GM12878 (cell line): ENCODE measurements around the gene CD2BP2. TPM values are rescaled to one million over a fixed set of nuclear protein-coding genes. Genes with fewer than 3 reads are reported as not detected.

Experiments
- ATAC-seq: fragments of 200-7000 bp; cut with Tn5 transposase; 3 replicates; pipeline ENCODE4 v1.9.1; 2020; ENCODE audit warnings: mild to moderate bottlenecking, moderate library complexity
- BruUV-seq: library from RNA; stranded (reverse); fragments of 400-500 nt; replicated peaks from 2 replicates; lab custom pipeline; 2021; lab: Mats Ljungman, UMichigan
- CTCF ChIA-PET: fragments of 300-600 bp; sonication (Branson Sonifier 250); formaldehyde crosslinking; extraction: SDS; loops from one replicate; lab custom pipeline; 2021; ENCODE audit warnings: inconsistent platforms; lab: Yijun Ruan, JAX
- POLR2A ChIA-PET: fragments of 350-600 bp; formaldehyde crosslinking; extraction: SDS; loops from one replicate; lab custom pipeline; 2021; ENCODE audit warnings: inconsistent platforms; lab: Charles Lee
- RAD21 ChIA-PET: fragments of 300-600 bp; sonication (Branson Sonifier 250); formaldehyde crosslinking; loops from one replicate; lab custom pipeline; 2023; ENCODE audit warnings: antibody characterized with exemption; ENCODE audit not compliant: unreplicated experiment; lab: Charles Lee
- SMC1A ChIA-PET: fragments of 300-600 bp; sonication (Branson Sonifier 250); formaldehyde crosslinking; loops from one replicate; lab custom pipeline; 2023; ENCODE audit not compliant: unreplicated experiment, uncharacterized antibody; lab: Charles Lee
- DNase-seq: peaks from one replicate; pipeline ENCODE4 v3.0.0-alpha.2; 2011; ENCODE audit warnings: low read depth, low spot score
- FAIRE-seq: peaks from 3 replicates; lab custom pipeline; 2011; peaks lifted over from hg19 to GRCh38; lab: Jason Lieb, UNC
- H2AFZ ChIP-seq: 2 replicates; pipeline ENCODE4 v1.6.0; 2011; ENCODE audit warnings: low read depth, low read length, control low read depth; ENCODE audit not compliant: control insufficient read depth
- H3K27ac ChIP-seq: 2 replicates; pipeline ENCODE4 v1.5.1; 2011; ENCODE audit warnings: control low read depth; ENCODE audit not compliant: control insufficient read depth, insufficient read depth
- H3K27me3 ChIP-seq, 2 experiments: replicated peaks in 1 of 2; 2 replicates each; pipeline versions ENCODE4 v1.6.0 to v1.6.1; 2011; ENCODE audit warnings: low read length in 1 of 2; ENCODE audit not compliant: control insufficient read depth in 2 of 2, insufficient read depth in 2 of 2
- H3K36me3 ChIP-seq, 2 experiments: 2 replicates each; pipeline ENCODE4 v1.5.1; 2011; ENCODE audit warnings: low read length in 1 of 2; ENCODE audit not compliant: control insufficient read depth in 2 of 2, insufficient read depth in 2 of 2
- H3K4me1 ChIP-seq: 2 replicates; pipeline ENCODE4 v1.6.1; 2011; ENCODE audit warnings: mild to moderate bottlenecking, low read length, moderate library complexity, mixed read lengths; ENCODE audit not compliant: control insufficient read depth, insufficient read depth
- H3K4me2 ChIP-seq: 2 replicates; pipeline ENCODE4 v1.6.0; 2011; ENCODE audit warnings: control low read depth; ENCODE audit not compliant: control insufficient read depth, insufficient read depth
- H3K4me3 ChIP-seq: fragments of 200-600 bp; sonication (generic); 2 replicates; pipeline ENCODE4 v1.5.1; 2016
- H3K79me2 ChIP-seq: 2 replicates; pipeline ENCODE4 v1.6.0; 2011; ENCODE audit warnings: low read length; ENCODE audit not compliant: control insufficient read depth, insufficient read depth
- H3K9ac ChIP-seq: 2 replicates; pipeline ENCODE4 v1.8.0; 2011; ENCODE audit warnings: low read length, control low read depth, mixed read lengths; ENCODE audit not compliant: control insufficient read depth, insufficient read depth
- H3K9me3 ChIP-seq: replicated peaks from 3 replicates; pipeline ENCODE4 v1.5.1; 2011; ENCODE audit warnings: mild to moderate bottlenecking, low read length; ENCODE audit not compliant: control insufficient read depth, insufficient read depth
- H4K20me1 ChIP-seq: 2 replicates; pipeline ENCODE4 v1.6.0; 2011; ENCODE audit not compliant: control insufficient read depth, insufficient read depth
- BACH1 ChIP-seq: fragments of 450-650 bp; IDR thresholded peaks from 2 replicates; pipeline ENCODE4 v1.6.1; 2017; ENCODE audit warnings: mild to moderate bottlenecking, borderline replicate concordance
- BCL11A ChIP-seq: IDR thresholded peaks from 2 replicates; pipeline ENCODE4 v1.6.1; 2011; ENCODE audit warnings: low read depth, low read length
- BRCA1 ChIP-seq: IDR thresholded peaks from 2 replicates; pipeline ENCODE4 v1.6.1; 2011; ENCODE audit warnings: low read depth, low read length, improper control_type of control experiment
- E4F1 ChIP-seq: fragments of 450-650 bp; IDR thresholded peaks from 2 replicates; pipeline ENCODE4 v1.6.1; 2018; ENCODE audit warnings: borderline replicate concordance, mild to moderate bottlenecking; ENCODE audit not compliant: partially characterized antibody
- HDGF ChIP-seq: fragments of 450-650 bp; IDR thresholded peaks from 2 replicates; pipeline ENCODE4 v1.6.1; 2016; ENCODE audit warnings: antibody characterized with exemption
- IRF5 ChIP-seq: fragments of 450-650 bp; IDR thresholded peaks from 2 replicates; pipeline ENCODE4 v1.6.1; 2017; ENCODE audit warnings: borderline replicate concordance
- KAT2A ChIP-seq: conservative IDR thresholded peaks from 2 replicates; pipeline ENCODE4 v1.6.1; 2011; ENCODE audit warnings: low read depth, low read length; ENCODE audit not compliant: control insufficient read depth
- MTA2 ChIP-seq: fragments of 450-650 bp; IDR thresholded peaks from 2 replicates; pipeline ENCODE4 v1.6.1; 2016; ENCODE audit warnings: low read depth, mild to moderate bottlenecking, moderate library complexity
- MYB ChIP-seq: fragments of 150-350 bp; IDR thresholded peaks from 2 replicates; pipeline ENCODE4 v1.6.1; 2014; ENCODE audit warnings: mild to moderate bottlenecking, low read depth, low read length, borderline replicate concordance
- PBX3 ChIP-seq: IDR thresholded peaks from 2 replicates; pipeline ENCODE4 v1.6.1; 2011; ENCODE audit warnings: mild to moderate bottlenecking, low read depth, low read length, moderate library complexity; ENCODE audit not compliant: insufficient replicate concordance
- POU2F2 ChIP-seq: IDR thresholded peaks from 3 replicates; pipeline ENCODE4 v1.6.1; 2011; ENCODE audit warnings: low read depth, mild to moderate bottlenecking, low read length, borderline replicate concordance
- RELB ChIP-seq: fragments of 450-650 bp; IDR thresholded peaks from 2 replicates; pipeline ENCODE4 v1.6.1; 2017; ENCODE audit warnings: low read depth, mild to moderate bottlenecking, moderate library complexity
- SMAD1 ChIP-seq: fragments of 450-650 bp; IDR thresholded peaks from 2 replicates; pipeline ENCODE4 v1.6.1; 2018; ENCODE audit warnings: mild to moderate bottlenecking, low read depth; ENCODE audit not compliant: partially characterized antibody
- SP1 ChIP-seq: IDR thresholded peaks from one replicate; pipeline ENCODE4 v1.6.1; 2011; ENCODE audit warnings: low read depth, low read length
- SRF ChIP-seq, 2 experiments: IDR thresholded peaks; 2 replicates each; pipeline ENCODE4 v1.6.1; 2011; ENCODE audit warnings: low read depth in 2 of 2, low read length in 2 of 2, mild to moderate bottlenecking in 1 of 2, moderate library complexity in 1 of 2
- STAT3 ChIP-seq: IDR thresholded peaks from 2 replicates; pipeline ENCODE4 v1.6.1; 2011; ENCODE audit warnings: low read depth, low read length, improper control_type of control experiment
- WRNIP1 ChIP-seq: IDR thresholded peaks from 2 replicates; pipeline ENCODE4 v1.6.1; 2011; ENCODE audit warnings: low read depth, low read length, improper control_type of control experiment, borderline replicate concordance
- WGBS: methylation state at CpG from one replicate; pipeline ENCODE4 v1.1.6; 2016; ENCODE audit warnings: low lambda C conversion rate; ENCODE audit not compliant: insufficient replicate concordance, insufficient coverage; ENCODE audit errors: missing lambda C conversion rate; 5-methylcytosine and 5-hydroxymethylcytosine counted together
- in situ Hi-C: fragments of 300-500 bp; cut with MboI; formaldehyde crosslinking; loops from 9 replicates; pipeline ENCODE4 v1.14.3; 2018; ENCODE audit warnings: mixed read lengths
- intact Hi-C: fragments of 100-400 bp; cut with micrococcal nuclease; formaldehyde crosslinking; loops from one replicate; pipeline ENCODE4 v1.14.2; 2022; ENCODE audit not compliant: unreplicated experiment
- polyA plus RNA-seq, 11 experiments: library from polyadenylated mRNA; depleted of rRNA in 4 of 11; unstranded in 6 of 11; stranded (reverse) in 5 of 11; fragments of >200 nt; fragmentation: Nextera tagmentation in 4 of 11; fragmentation: Illumina TruSeq in 1 of 11; extraction: Ambion mirVana in 4 of 11; extraction: Trizol in 1 of 11; gene quantifications; 1 replicate in 1 of 11; 2 replicates in 10 of 11; pipeline versions ENCODE4 v1.2.1 to v1.2.3, GENCODE V29; 2011 to 2016; ENCODE audit warnings: inconsistent platforms in 2 of 11, missing spikeins in 2 of 11, low read depth in 1 of 11
- total RNA-seq, 4 experiments: library from RNA; depleted of rRNA in 3 of 4; stranded (reverse); fragments of >200 nt in 3 of 4; fragmentation: Illumina TruSeq in 1 of 4; extraction: Trizol in 1 of 4; gene quantifications; 2 replicates each; pipeline versions ENCODE4 v1.2.1 to v1.2.3, GENCODE V29; 2013 to 2021

CD2BP2 gene
- total and polyA plus RNA-seq, 10 of the 15 experiments (the other 5 are each of a cell fraction or from before 2014, with no cell fraction given): 3.3 to 47.9 (median 31.8) TPM

- TF ChIP-seq SMAD1: no peak
- TF ChIP-seq KAT2A: no peak
- TF ChIP-seq BCL11A: no peak
- TF ChIP-seq MYB: no peak
- no peak for TF ChIP-seq POU2F2
- no peak for TF ChIP-seq SRF (IDR thresholded peaks at IDR 0.05; ENCODE audit: low read depth in 2 of 2, low read length in 2 of 2)
- TF ChIP-seq MTA2: no peak
- TF ChIP-seq WRNIP1: no peak
- TF ChIP-seq RELB: no peak
- TF ChIP-seq BRCA1: no peak
- no peak for TF ChIP-seq IRF5
- no peak for TF ChIP-seq SP1
- TF ChIP-seq STAT3: no peak
- no peak for TF ChIP-seq PBX3
- no peak for TF ChIP-seq E4F1
- TF ChIP-seq BACH1: no peak
- no peak for TF ChIP-seq HDGF
- ChIA-PET RAD21 (interaction anchor here (1.0 to 3.2 kb wide), 7 partner anchors 9 to 46 kb away, joined by 3 to 25 read pairs (median 4); partner anchors contain the start of genes DCTPP1, TBC1D10B, ZNF48 and ZNF771), POLR2A (interaction anchor here (1.0 to 4.3 kb wide), 8 partner anchors 9 to 277 kb away, joined by 3 to 37 read pairs (median 4); partner anchors contain the start of genes CD2BP2, TBC1D10B and ZNF48), CTCF (interaction anchor here (1.4 to 2.8 kb wide), 3 partner anchors 12 to 25 kb away, joined by 4 to 23 read pairs (median 9); partner anchors contain the start of gene ZNF771), SMC1A (interaction anchor here (1.3 to 3.3 kb wide), 5 partner anchors 12 to 26 kb away, joined by 4 to 12 read pairs (median 12); partner anchors contain the start of genes ZNF48 and ZNF771)
- Histone ChIP-seq H4K20me1 (no peaks in the 10 kb centered on the region), H3K27me3 (no peaks in the 10 kb centered on the region), H2AFZ (no peak overlapping the region), H3K27ac (no peak overlapping the region), H3K9ac (no peak overlapping the region), H3K79me2 (peaks cover 27% of the 10 kb centered on the region), H3K36me3 (peaks cover 0 to 4% of the 10 kb centered on the region in 2 experiments; a peak in 2 of 4 replicates), H3K4me1 (peaks cover 21% of the 10 kb centered on the region), H3K4me3 (no peak overlapping the region), H3K9me3 (no peaks in the 10 kb centered on the region), H3K4me2 (no peak overlapping the region)
- DNase-seq (no peak), FAIRE-seq (no peak), ATAC-seq (no peak)
- no TSS peak for BruUV-seq
- WGBS: 82% methylated on average over 2 of the region's 2 CpGs
- intact Hi-C loops: no loop called here
- in situ Hi-C loops: no loop called here
Observed at GRCh38 chr16:30383521-30383920, 28.4 kb upstream of the CD2BP2 start.
